GM23248 (cell line): ENCODE data around the gene FRMD1.

Source experiments
- EZH2 ChIP-seq: fragments of 200-600 bp; sonication (generic); IDR thresholded peaks from 2 replicates; pipeline ENCODE4 v1.6.1; 2018; ENCODE audit warnings: antibody characterized with exemption, mild to moderate bottlenecking; ENCODE audit not compliant: insufficient read depth, poor library complexity, severe bottlenecking
- EZH2phosphoT487 ChIP-seq: fragments of 200-600 bp; sonication (generic); IDR thresholded peaks from 2 replicates; pipeline ENCODE4 v1.6.1; 2018; ENCODE audit warnings: antibody characterized with exemption, moderate library complexity, mild to moderate bottlenecking, low read depth; ENCODE audit not compliant: insufficient read depth

DNA sequence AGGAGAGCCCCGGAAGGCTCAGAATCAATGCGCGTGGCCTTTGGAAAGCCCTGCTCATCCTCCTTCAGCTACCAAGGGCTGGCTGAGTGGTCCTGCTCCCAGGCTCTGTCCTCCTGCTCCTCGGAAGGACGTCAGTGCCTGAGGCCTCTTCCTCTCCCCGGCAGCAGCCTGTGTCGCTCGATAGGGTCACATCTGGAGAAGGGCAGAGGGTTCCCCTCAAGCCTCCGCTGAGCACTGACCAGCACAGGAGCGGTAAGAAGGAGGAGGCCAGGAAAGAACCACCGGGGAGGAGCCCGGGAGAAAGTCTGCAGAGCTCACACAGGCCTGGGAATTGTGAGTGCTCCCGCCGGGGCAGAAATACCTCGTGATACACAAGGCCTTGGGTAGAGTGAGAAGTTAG lies 60.3 kb downstream of the FRMD1 start:
- TF ChIP-seq EZH2 (no peak), EZH2phosphoT487 (no peak)
